ENCODE results near the gene HS3ST3A1. TPM values are rescaled to one million over a fixed set of nuclear protein-coding genes. Genes with fewer than 3 reads are reported as not detected.
A peak's percentile ranks its signal among the peaks of the same experiment; 100 is the strongest.
"Not testable (repeated sequence)": the region's sequence is repeated elsewhere in the genome, so short reads cannot be mapped to it uniquely, and the experiment has no call there.

HS3ST3A1 gene
- polyA plus RNA-seq, 3 donors, result 0.20 TPM; not detected in 2

- no peak overlapping the region for H3K27ac ChIP-seq (ENCODE audit: low read depth in 1 of 2, low read length in 2 of 2)
- intact Hi-C loops (cut with micrococcal nuclease), result no loop called here
- Mint-ChIP-seq H3K36me3 (no peaks in the 10 kb centered on the region), H3K4me3 (no peak overlapping the region), H3K4me1 (no peaks in the 10 kb centered on the region), H3K9me3 (peaks cover 0 to 6% (median 4%) of the 10 kb centered on the region in 7 donors), H3K27me3 (ENCODE audit: low read depth in 3 of 3) (no peaks in the 10 kb centered on the region), H3K27ac (peak overlapping the region in 1 of 7 donors; percentile 4)
- DNase-seq, result no peak
- H3K4me1 ChIP-seq (ENCODE audit: control insufficient read depth in 1 of 2, insufficient read depth in 2 of 2, low read length in 2 of 2), result no peaks in the 10 kb centered on the region
- H3K79me2 ChIP-seq (ENCODE audit: insufficient read depth, low read length), result no peaks in the 10 kb centered on the region
- no peak overlapping the region for H3K4me3 ChIP-seq (replicated peaks in 1 of 3; ENCODE audit: low read depth in 2 of 3, low read length in 3 of 3)
- no peak overlapping the region for H3K9ac ChIP-seq (ENCODE audit: insufficient read depth, low read length, poor library complexity, severe bottlenecking)
- H4K20me1 ChIP-seq (ENCODE audit: insufficient read depth, low read length), result no peaks in the 10 kb centered on the region
- no peak for TF ChIP-seq CTCF (IDR thresholded peaks at IDR 0.05)
- no peaks in the 10 kb centered on the region for H3K36me3 ChIP-seq (replicated peaks in 1 of 2; ENCODE audit: control insufficient read depth in 1 of 2, insufficient read depth in 2 of 2, low read length in 2 of 2)
- H3K9me3 ChIP-seq (replicated peaks in 1 of 2; ENCODE audit: control insufficient read depth in 1 of 2, insufficient read depth in 1 of 2, low read length in 2 of 2), result peaks cover 0 to 10% of the 10 kb centered on the region in 2 donors
- no peaks in the 10 kb centered on the region for H3K27me3 ChIP-seq (ENCODE audit: control insufficient read depth in 2 of 2, insufficient read depth in 2 of 2, low read length in 2 of 2)
- H2AFZ ChIP-seq (ENCODE audit: insufficient read depth, low read depth, low read length, poor library complexity, severe bottlenecking), result no peak overlapping the region
- no peak overlapping the region for H3K4me2 ChIP-seq (replicated peaks; ENCODE audit: extremely low read depth, low read length, poor library complexity, severe bottlenecking)
- WGBS (ENCODE audit: insufficient coverage), result 93% methylated on average over 2 of the region's 3 CpGs
These were observed 103.5 kb downstream of the HS3ST3A1 start for GRCh38 chr17:13498184-13498583.

DNA sequence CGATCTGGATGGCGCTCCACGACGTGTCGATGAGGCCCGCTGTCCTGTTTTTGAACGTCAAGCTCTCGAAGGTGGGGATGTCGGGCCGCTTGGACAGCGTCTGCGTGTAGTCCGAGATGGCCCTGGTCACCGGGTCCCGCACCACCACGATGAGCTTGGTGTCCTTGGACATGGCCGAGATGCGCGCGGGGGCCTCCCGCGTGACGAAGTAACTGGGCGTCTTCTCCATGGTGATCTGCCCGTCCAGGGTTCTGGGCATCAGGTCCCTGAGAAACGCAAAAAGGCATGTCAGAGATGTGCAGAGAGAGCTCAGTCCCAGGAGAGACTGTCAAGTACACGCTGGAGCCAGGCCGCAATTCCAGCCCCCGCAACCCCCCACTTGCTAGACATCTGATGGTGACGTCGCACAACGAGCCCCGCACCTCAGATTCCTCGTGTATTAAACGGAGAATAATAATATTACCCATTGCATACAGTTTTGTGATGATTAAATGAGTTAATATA is 105.1 kb downstream of the HS3ST3A1 start:
- H3K27ac ChIP-seq (ENCODE audit: low read depth in 1 of 2, low read length in 2 of 2); H3K27me3 ChIP-seq (ENCODE audit: control insufficient read depth in 2 of 2, insufficient read depth in 2 of 2, low read length in 2 of 2); DNase-seq; H3K4me1 Mint-ChIP-seq; H3K79me2 ChIP-seq (ENCODE audit: insufficient read depth, low read length); H3K27ac Mint-ChIP-seq; H3K27me3 Mint-ChIP-seq (ENCODE audit: low read depth in 3 of 3); H3K9ac ChIP-seq (ENCODE audit: insufficient read depth, low read length, poor library complexity, severe bottlenecking); intact Hi-C loops (cut with micrococcal nuclease); H2AFZ ChIP-seq (ENCODE audit: insufficient read depth, low read depth, low read length, poor library complexity, severe bottlenecking); H3K4me2 ChIP-seq (replicated peaks; ENCODE audit: extremely low read depth, low read length, poor library complexity, severe bottlenecking); H3K9me3 Mint-ChIP-seq; H3K9me3 ChIP-seq (replicated peaks in 1 of 2; ENCODE audit: control insufficient read depth in 1 of 2, insufficient read depth in 1 of 2, low read length in 2 of 2); H3K4me3 Mint-ChIP-seq; H3K36me3 Mint-ChIP-seq; H3K4me3 ChIP-seq (replicated peaks in 1 of 3; ENCODE audit: low read depth in 2 of 3, low read length in 3 of 3); H4K20me1 ChIP-seq (ENCODE audit: insufficient read depth, low read length); H3K36me3 ChIP-seq (replicated peaks in 1 of 2; ENCODE audit: control insufficient read depth in 1 of 2, insufficient read depth in 2 of 2, low read length in 2 of 2); H3K4me1 ChIP-seq (ENCODE audit: control insufficient read depth in 1 of 2, insufficient read depth in 2 of 2, low read length in 2 of 2): not testable (repeated sequence)
- 98% methylated on average over 12 of the region's 35 CpGs for WGBS (ENCODE audit: insufficient coverage)

Measured in CD14-positive monocyte (primary cell).